ENCODE results near the gene PLCXD1.
"Not testable (repeated sequence)": the region's sequence is repeated elsewhere in the genome, so short reads cannot be mapped to it uniquely, and the experiment has no call there.

Gene PLCXD1

GRCh38 chrX:254630-255215 lies 26.5 kb upstream of the PLCXD1 start:
- H3K9me3 ChIP-seq (ENCODE audit: control insufficient read depth, low read length): no peaks in the 10 kb centered on the region
- no peaks in the 10 kb centered on the region for H3K36me3 ChIP-seq (ENCODE audit: control insufficient read depth, insufficient read depth, low read length)
- H3K4me3 ChIP-seq (ENCODE audit: extremely low read depth, insufficient read depth, low read length, poor library complexity, severe bottlenecking): no peak overlapping the region
- H3K4me1 ChIP-seq (ENCODE audit: control insufficient read depth, insufficient read depth, low read length, poor library complexity, severe bottlenecking): no peaks in the 10 kb centered on the region
- no peak overlapping the region for H3K27ac ChIP-seq (ENCODE audit: low read depth, low read length, severe bottlenecking)
- WGBS, 2 experiments (ENCODE audit: insufficient coverage in 2 of 2): 95% methylated on average over 25 to 27 of the region's 27 CpGs

- 89 to 94% methylated on average over 27 to 28 of the region's 28 CpGs for WGBS, 2 experiments (ENCODE audit: insufficient coverage in 2 of 2)
- no peaks in the 10 kb centered on the region for H3K9me3 ChIP-seq (ENCODE audit: control insufficient read depth, low read length)
Observed at GRCh38 chrX:255923-256331, 25.3 kb upstream of the PLCXD1 start.

GRCh38 chrX:257054-257453 lies 24.1 kb upstream of the PLCXD1 start:
- H3K9me3 ChIP-seq (ENCODE audit: control insufficient read depth, low read length); H3K36me3 ChIP-seq (ENCODE audit: control insufficient read depth, insufficient read depth, low read length); H3K4me3 ChIP-seq (ENCODE audit: extremely low read depth, insufficient read depth, low read length, poor library complexity, severe bottlenecking); H3K27ac ChIP-seq (ENCODE audit: low read depth, low read length, severe bottlenecking): not testable (repeated sequence)
- 92 to 95% methylated on average over 14 of the region's 14 CpGs for WGBS, 2 experiments (ENCODE audit: insufficient coverage in 2 of 2)
- peaks cover 12% of the 10 kb centered on the region for H3K4me1 ChIP-seq (ENCODE audit: control insufficient read depth, insufficient read depth, low read length, poor library complexity, severe bottlenecking)

More at GRCh38 chrX:255923-256331, 25.3 kb upstream of the PLCXD1 start:
- no peak overlapping the region for H3K27ac ChIP-seq (ENCODE audit: low read depth, low read length, severe bottlenecking)
- no peak overlapping the region for H3K4me3 ChIP-seq (ENCODE audit: extremely low read depth, insufficient read depth, low read length, poor library complexity, severe bottlenecking)
- peaks cover 1% of the 10 kb centered on the region for H3K4me1 ChIP-seq (ENCODE audit: control insufficient read depth, insufficient read depth, low read length, poor library complexity, severe bottlenecking)
- no peaks in the 10 kb centered on the region for H3K36me3 ChIP-seq (ENCODE audit: control insufficient read depth, insufficient read depth, low read length)

- Histone ChIP-seq H3K4me1 (ENCODE audit: control insufficient read depth, insufficient read depth, low read length, poor library complexity, severe bottlenecking) (peaks cover 18% of the 10 kb centered on the region), H3K9me3 (ENCODE audit: control insufficient read depth, low read length) (no peaks in the 10 kb centered on the region), H3K36me3 (ENCODE audit: control insufficient read depth, insufficient read depth, low read length) (no peaks in the 10 kb centered on the region), H3K4me3 (ENCODE audit: extremely low read depth, insufficient read depth, low read length, poor library complexity, severe bottlenecking) (no peak overlapping the region), H3K27ac (ENCODE audit: low read depth, low read length, severe bottlenecking) (no peak overlapping the region)
- WGBS, 2 experiments (ENCODE audit: insufficient coverage in 2 of 2): 85% methylated on average over 13 to 21 of the region's 21 CpGs
Observed at GRCh38 chrX:257681-258289, 23.4 kb upstream of the PLCXD1 start.

GRCh38 chrX:258291-259040 lies 22.7 kb upstream of the PLCXD1 start:
- H3K9me3 ChIP-seq (ENCODE audit: control insufficient read depth, low read length): no peaks in the 10 kb centered on the region
- no peak overlapping the region for H3K27ac ChIP-seq (ENCODE audit: low read depth, low read length, severe bottlenecking)
- WGBS, 2 experiments (ENCODE audit: insufficient coverage in 2 of 2): 83 to 87% methylated on average over 8 of the region's 8 CpGs
- peaks cover 18% of the 10 kb centered on the region for H3K4me1 ChIP-seq (ENCODE audit: control insufficient read depth, insufficient read depth, low read length, poor library complexity, severe bottlenecking)
- H3K36me3 ChIP-seq (ENCODE audit: control insufficient read depth, insufficient read depth, low read length): no peaks in the 10 kb centered on the region
- H3K4me3 ChIP-seq (ENCODE audit: extremely low read depth, insufficient read depth, low read length, poor library complexity, severe bottlenecking): no peak overlapping the region

GRCh38 chrX:259692-260355 lies 21.4 kb upstream of the PLCXD1 start:
- Histone ChIP-seq H3K27ac (ENCODE audit: low read depth, low read length, severe bottlenecking) (no peak overlapping the region), H3K36me3 (ENCODE audit: control insufficient read depth, insufficient read depth, low read length) (no peaks in the 10 kb centered on the region), H3K4me1 (ENCODE audit: control insufficient read depth, insufficient read depth, low read length, poor library complexity, severe bottlenecking) (peaks cover 18% of the 10 kb centered on the region), H3K9me3 (ENCODE audit: control insufficient read depth, low read length) (no peaks in the 10 kb centered on the region), H3K4me3 (ENCODE audit: extremely low read depth, insufficient read depth, low read length, poor library complexity, severe bottlenecking) (no peak overlapping the region)
- WGBS, 2 experiments (ENCODE audit: insufficient coverage in 2 of 2): 59 to 62% methylated on average over 18 to 21 of the region's 21 CpGs

- Histone ChIP-seq H3K4me1 (ENCODE audit: control insufficient read depth, insufficient read depth, low read length, poor library complexity, severe bottlenecking) (peaks cover 18% of the 10 kb centered on the region), H3K27ac (ENCODE audit: low read depth, low read length, severe bottlenecking) (peak overlapping the region; percentile 83), H3K36me3 (ENCODE audit: control insufficient read depth, insufficient read depth, low read length) (no peaks in the 10 kb centered on the region), H3K9me3 (ENCODE audit: control insufficient read depth, low read length) (no peaks in the 10 kb centered on the region), H3K4me3 (ENCODE audit: extremely low read depth, insufficient read depth, low read length, poor library complexity, severe bottlenecking) (no peak overlapping the region)
- WGBS, 2 experiments (ENCODE audit: insufficient coverage in 2 of 2): 78 to 81% methylated on average over 23 to 28 of the region's 32 CpGs
Observed at GRCh38 chrX:261167-261918, 19.8 kb upstream of the PLCXD1 start.

GRCh38 chrX:261919-262352 lies 19.2 kb upstream of the PLCXD1 start:
- H3K4me1 ChIP-seq (ENCODE audit: control insufficient read depth, insufficient read depth, low read length, poor library complexity, severe bottlenecking): peaks cover 18% of the 10 kb centered on the region
- 71 to 75% methylated on average over 6 to 12 of the region's 12 CpGs for WGBS, 2 experiments (ENCODE audit: insufficient coverage in 2 of 2)

GRCh38 chrX:262381-262909 lies 18.7 kb upstream of the PLCXD1 start:
- H3K9me3 ChIP-seq (ENCODE audit: control insufficient read depth, low read length): no peaks in the 10 kb centered on the region
- H3K36me3 ChIP-seq (ENCODE audit: control insufficient read depth, insufficient read depth, low read length): no peaks in the 10 kb centered on the region
- H3K4me3 ChIP-seq (ENCODE audit: extremely low read depth, insufficient read depth, low read length, poor library complexity, severe bottlenecking): no peak overlapping the region
- 90% methylated on average over 6 to 11 of the region's 13 CpGs for WGBS, 2 experiments (ENCODE audit: insufficient coverage in 2 of 2)
- H3K4me1 ChIP-seq (ENCODE audit: control insufficient read depth, insufficient read depth, low read length, poor library complexity, severe bottlenecking): peaks cover 18% of the 10 kb centered on the region
- H3K27ac ChIP-seq (ENCODE audit: low read depth, low read length, severe bottlenecking): peak overlapping the region; percentile 83

More at GRCh38 chrX:261919-262352, 19.2 kb upstream of the PLCXD1 start:
- Histone ChIP-seq H3K27ac (ENCODE audit: low read depth, low read length, severe bottlenecking) (peak overlapping the region; percentile 83), H3K4me3 (ENCODE audit: extremely low read depth, insufficient read depth, low read length, poor library complexity, severe bottlenecking) (no peak overlapping the region), H3K9me3 (ENCODE audit: control insufficient read depth, low read length) (no peaks in the 10 kb centered on the region), H3K36me3 (ENCODE audit: control insufficient read depth, insufficient read depth, low read length) (no peaks in the 10 kb centered on the region)

GRCh38 chrX:264006-264405 lies 17.2 kb upstream of the PLCXD1 start:
- 86 to 91% methylated on average over 12 to 16 of the region's 16 CpGs for WGBS, 2 experiments (ENCODE audit: insufficient coverage in 2 of 2)
- H3K9me3 ChIP-seq (ENCODE audit: control insufficient read depth, low read length); H3K4me3 ChIP-seq (ENCODE audit: extremely low read depth, insufficient read depth, low read length, poor library complexity, severe bottlenecking); H3K27ac ChIP-seq (ENCODE audit: low read depth, low read length, severe bottlenecking); H3K36me3 ChIP-seq (ENCODE audit: control insufficient read depth, insufficient read depth, low read length): not testable (repeated sequence)
- H3K4me1 ChIP-seq (ENCODE audit: control insufficient read depth, insufficient read depth, low read length, poor library complexity, severe bottlenecking): peaks cover 18% of the 10 kb centered on the region
